Measurements from ENCODE around the gene EMC6. TPM values are rescaled to one million over a fixed set of nuclear protein-coding genes. Genes with fewer than 3 reads are reported as not detected.

The EMC6 gene
- total RNA-seq, 2 donors from 2014 or later, result 19.1 to 22.2 TPM

DNA sequence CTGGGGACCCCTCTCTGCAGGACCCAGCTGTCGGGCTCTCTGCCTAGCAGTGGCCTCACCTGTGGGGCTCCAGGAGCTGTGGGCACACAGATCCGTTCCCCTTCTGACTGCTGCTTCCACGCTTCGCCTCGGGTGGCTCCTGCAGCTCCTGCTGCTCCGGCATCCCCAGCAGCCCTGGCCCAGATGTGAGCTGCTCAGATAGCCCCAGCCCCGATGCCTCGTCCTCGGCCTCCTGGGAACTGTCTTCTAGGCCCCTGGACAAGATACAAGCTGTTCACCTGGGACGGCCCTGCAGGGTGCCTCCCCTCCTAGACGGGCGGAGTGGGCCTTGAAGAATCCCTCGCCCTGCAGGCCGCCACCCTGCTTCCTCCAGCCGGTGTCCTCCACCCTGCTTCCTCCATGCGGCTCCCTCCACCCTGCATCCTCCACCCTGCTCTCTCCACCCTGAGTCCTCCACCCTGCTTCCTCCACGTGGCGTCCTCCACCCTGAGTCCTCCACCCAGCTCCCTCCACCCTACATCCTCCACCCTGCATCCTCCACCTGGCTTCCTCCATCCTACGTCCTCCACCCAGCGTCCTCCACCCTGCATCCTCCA is 11.0 kb downstream of the EMC6 start:
- Histone ChIP-seq H3K4me1 (no peaks in the 10 kb centered on the region), H3K27me3 (no peaks in the 10 kb centered on the region), H3K9me3 (no peaks in the 10 kb centered on the region), H3K36me3 (no peaks in the 10 kb centered on the region), H3K4me3 (no peak overlapping the region), H3K27ac (no peak overlapping the region)
- TF ChIP-seq, protein P1, sequence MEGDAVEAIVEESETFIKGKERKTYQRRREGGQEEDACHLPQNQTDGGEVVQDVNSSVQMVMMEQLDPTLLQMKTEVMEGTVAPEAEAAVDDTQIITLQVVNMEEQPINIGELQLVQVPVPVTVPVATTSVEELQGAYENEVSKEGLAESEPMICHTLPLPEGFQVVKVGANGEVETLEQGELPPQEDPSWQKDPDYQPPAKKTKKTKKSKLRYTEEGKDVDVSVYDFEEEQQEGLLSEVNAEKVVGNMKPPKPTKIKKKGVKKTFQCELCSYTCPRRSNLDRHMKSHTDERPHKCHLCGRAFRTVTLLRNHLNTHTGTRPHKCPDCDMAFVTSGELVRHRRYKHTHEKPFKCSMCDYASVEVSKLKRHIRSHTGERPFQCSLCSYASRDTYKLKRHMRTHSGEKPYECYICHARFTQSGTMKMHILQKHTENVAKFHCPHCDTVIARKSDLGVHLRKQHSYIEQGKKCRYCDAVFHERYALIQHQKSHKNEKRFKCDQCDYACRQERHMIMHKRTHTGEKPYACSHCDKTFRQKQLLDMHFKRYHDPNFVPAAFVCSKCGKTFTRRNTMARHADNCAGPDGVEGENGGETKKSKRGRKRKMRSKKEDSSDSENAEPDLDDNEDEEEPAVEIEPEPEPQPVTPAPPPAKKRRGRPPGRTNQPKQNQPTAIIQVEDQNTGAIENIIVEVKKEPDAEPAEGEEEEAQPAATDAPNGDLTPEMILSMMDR (IDR thresholded peaks at IDR 0.05), result no peak
- no peak for DNase-seq (ENCODE audit: low spot score)

DNA sequence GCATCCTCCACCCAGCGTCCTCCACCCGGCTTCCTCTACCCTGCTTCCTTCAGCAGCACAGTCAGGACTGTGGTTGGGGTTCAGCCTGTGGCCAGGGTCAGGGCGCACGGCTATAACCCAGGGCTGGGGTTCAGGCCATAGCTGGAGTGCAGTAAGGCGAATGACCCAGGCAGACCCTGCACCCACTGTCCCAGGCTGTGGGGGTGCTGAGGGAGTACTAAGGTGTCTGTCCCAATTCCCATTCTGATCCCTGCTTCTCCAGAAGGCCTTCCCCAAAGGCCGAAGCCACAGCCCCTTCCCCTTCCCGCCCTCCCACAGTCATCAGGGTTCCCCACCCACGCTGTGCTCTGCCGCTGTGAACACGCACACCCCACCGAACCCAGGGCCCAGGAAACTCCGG is 12.4 kb downstream of the EMC6 start:
- Histone ChIP-seq H3K9me3 (no peaks in the 10 kb centered on the region), H3K4me1 (no peaks in the 10 kb centered on the region), H3K36me3 (no peaks in the 10 kb centered on the region), H3K4me3 (no peak overlapping the region), H3K27ac (no peak overlapping the region), H3K27me3 (peaks cover 0 to 4% of the 10 kb centered on the region in 2 donors)
- TF ChIP-seq, protein P1 (IDR thresholded peaks at IDR 0.05), result no peak
- DNase-seq (ENCODE audit: low spot score), result no peak

DNA sequence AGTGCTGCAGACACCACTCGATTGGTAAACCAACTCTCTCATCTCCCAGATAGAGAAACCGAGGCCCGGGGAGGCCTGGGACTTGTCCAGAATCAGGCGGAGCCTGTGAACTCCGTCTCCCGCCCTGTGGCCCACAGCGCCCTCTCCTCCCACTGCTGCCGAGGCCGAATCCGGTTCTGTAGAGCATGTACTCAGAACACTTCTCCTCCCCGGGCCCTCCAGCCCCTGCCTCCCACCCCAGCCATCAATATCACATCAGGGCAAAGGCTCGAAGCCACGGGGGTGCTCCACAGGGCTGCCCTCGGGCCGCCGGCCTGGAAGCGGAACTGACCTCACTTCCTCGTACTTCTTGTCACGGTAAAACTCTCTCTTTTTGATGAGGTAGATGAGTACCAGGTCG is 13.0 kb downstream of the EMC6 start:
- no peaks in the 10 kb centered on the region for H3K36me3 ChIP-seq
- TF ChIP-seq, protein P1 (IDR thresholded peaks at IDR 0.05), result no peak
- DNase-seq (ENCODE audit: low spot score), result no peak
- no peak overlapping the region for H3K4me3 ChIP-seq
- no peak overlapping the region for H3K27ac ChIP-seq
- H3K9me3 ChIP-seq, result no peaks in the 10 kb centered on the region
- H3K27me3 ChIP-seq, result peaks cover 0 to 4% of the 10 kb centered on the region in 2 donors
- H3K4me1 ChIP-seq, result no peaks in the 10 kb centered on the region

DNA sequence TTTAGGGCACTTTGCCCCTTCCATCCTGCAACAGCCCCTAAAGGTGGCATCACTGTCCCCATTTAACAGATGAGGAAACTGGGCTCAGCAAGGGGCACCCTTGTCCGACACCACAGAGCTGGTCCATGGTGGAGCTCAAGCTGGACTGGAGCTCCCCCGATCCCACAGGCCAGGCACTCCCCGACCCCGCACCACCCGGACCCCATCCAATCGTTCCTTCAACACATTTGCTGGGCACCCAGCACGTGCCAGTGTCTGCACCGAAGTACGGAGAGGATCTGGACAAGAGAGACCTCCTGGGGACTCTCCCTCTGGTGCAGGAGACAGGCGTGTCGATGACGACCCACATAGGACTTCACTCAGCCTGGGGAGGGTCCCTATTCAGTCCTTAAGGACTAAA is 13.4 kb downstream of the EMC6 start:
- H3K4me3 ChIP-seq, result no peak overlapping the region
- H3K9me3 ChIP-seq, result no peaks in the 10 kb centered on the region
- H3K27ac ChIP-seq, result no peak overlapping the region
- DNase-seq (ENCODE audit: low spot score), result no peak
- H3K4me1 ChIP-seq, result no peaks in the 10 kb centered on the region
- TF ChIP-seq, protein P1 (IDR thresholded peaks at IDR 0.05), result no peak
- no peaks in the 10 kb centered on the region for H3K36me3 ChIP-seq
- H3K27me3 ChIP-seq, result peaks cover 0 to 4% of the 10 kb centered on the region in 2 donors

DNA sequence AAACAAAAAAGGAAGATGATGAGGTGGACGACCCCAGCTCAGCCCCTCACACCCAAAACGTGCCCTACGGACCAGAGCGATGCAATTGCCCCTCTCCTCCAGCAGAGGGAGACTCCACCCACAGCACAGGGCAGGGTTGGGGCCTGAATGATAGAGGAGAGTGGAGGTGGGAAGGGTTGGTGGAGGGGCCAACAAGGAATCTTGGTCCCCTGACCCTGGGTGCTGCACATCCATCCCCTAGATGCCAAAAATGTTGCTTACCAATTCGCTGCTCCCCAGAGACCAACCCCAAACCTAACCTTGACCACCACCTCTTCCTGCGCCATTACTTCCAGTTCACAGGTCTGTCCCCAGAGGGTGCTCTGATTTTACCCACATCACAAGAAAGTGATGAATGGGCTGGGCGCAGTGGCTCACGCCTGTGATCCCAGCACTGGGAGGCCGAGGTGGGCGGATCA is 14.5 kb downstream of the EMC6 start:
- Histone ChIP-seq H3K4me1 (no peaks in the 10 kb centered on the region), H3K9me3 (no peaks in the 10 kb centered on the region), H3K27ac (no peak overlapping the region), H3K27me3 (peaks cover 0 to 4% of the 10 kb centered on the region in 2 donors), H3K4me3 (no peak overlapping the region), H3K36me3 (no peaks in the 10 kb centered on the region)
- TF ChIP-seq, protein P1 (IDR thresholded peaks at IDR 0.05), result peak; percentile 74 to 90
- no peak for DNase-seq (ENCODE audit: low spot score)

DNA sequence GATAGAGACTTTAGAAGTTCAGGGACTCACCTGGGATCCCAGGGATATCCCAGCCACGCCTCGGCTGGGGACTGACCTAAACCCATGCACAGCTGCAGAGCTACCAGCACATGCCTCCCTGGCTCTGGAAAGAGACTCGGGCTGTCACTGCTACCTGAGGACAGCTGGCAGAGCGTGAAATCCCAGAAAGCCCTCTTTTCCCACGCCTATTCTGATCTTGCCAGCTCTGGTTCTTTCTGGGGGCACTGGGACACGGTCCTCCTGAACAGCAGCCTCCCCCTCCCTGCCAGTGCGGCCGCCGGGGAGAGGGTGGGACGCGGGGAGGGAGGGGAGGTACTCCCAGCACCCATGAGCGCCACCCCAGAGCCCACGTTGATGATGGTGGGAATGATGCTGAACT is 16.6 kb downstream of the EMC6 start:
- TF ChIP-seq, protein P1 (IDR thresholded peaks at IDR 0.05), result no peak
- Histone ChIP-seq H3K4me1 (no peaks in the 10 kb centered on the region), H3K9me3 (no peaks in the 10 kb centered on the region), H3K27me3 (peaks cover 0 to 4% of the 10 kb centered on the region in 2 donors), H3K36me3 (no peaks in the 10 kb centered on the region), H3K4me3 (no peak overlapping the region), H3K27ac (no peak overlapping the region)
- DNase-seq (ENCODE audit: low spot score), result no peak
